Measurements from ENCODE around the gene SLC49A3. TPM values are rescaled to one million over a fixed set of nuclear protein-coding genes. Genes with fewer than 3 reads are reported as not detected.

The SLC49A3 gene
- total and polyA plus RNA-seq, 2 of the 13 experiments (the other 11 are each of a cell fraction or from before 2014, with no cell fraction given) = 0.07 to 0.17 TPM

DNA sequence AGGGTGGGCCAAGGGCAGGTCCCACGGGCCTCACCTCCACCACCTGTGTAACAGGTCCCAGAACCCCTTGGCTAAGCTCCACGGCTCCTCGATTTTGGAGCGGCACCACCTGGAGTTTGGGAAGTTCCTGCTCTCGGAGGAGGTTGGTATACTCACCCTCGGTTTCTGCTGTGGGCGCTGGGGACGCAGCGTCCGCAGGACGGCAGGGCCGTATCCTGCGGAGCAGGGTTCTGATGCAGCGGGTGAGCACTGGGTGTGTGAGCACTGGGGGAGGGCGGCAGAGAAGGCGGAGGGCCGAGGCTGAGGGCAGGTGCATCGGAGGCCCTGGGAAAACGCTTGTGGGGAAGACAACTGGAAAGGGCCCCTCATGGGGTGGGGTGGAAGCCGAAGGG lies 25.9 kb downstream of the SLC49A3 start:
- intact Hi-C loops (cut with micrococcal nuclease; ENCODE audit: unreplicated experiment) (no loop called here), in situ Hi-C loops (cut with HindIII; ENCODE audit: extremely low pct_ligation_motif_present, low pct_unique_long_range_greater_than_20kb) (no loop called here)
- Histone ChIP-seq H3K27ac (ENCODE audit: extremely low read length, insufficient read depth, low read length) (no peak overlapping the region), H4K20me1 (ENCODE audit: insufficient read depth, low read length) (no peaks in the 10 kb centered on the region), H3K36me3 (replicated peaks in 1 of 2; ENCODE audit: control insufficient read depth in 1 of 2, insufficient read depth in 2 of 2, low read length in 2 of 2) (no peaks in the 10 kb centered on the region), H3K79me2 (ENCODE audit: insufficient read depth, low read length) (no peaks in the 10 kb centered on the region), H3K4me2 (ENCODE audit: low read depth, low read length) (peak overlapping the region; percentile 69), H3K4me1 (ENCODE audit: insufficient read depth, low read length) (peaks cover 46% of the 10 kb centered on the region), H2AFZ (ENCODE audit: low read length) (no peak overlapping the region), H3K9ac (ENCODE audit: insufficient read depth, low read depth, low read length) (0 out of 2 replicates have a peak overlapping the region, but pooled peaks have one; percentile 25), H3K4me3 (replicated peaks in 1 of 3; ENCODE audit: insufficient read depth in 1 of 3, low read depth in 2 of 3, low read length in 3 of 3) (peak overlapping the region in 2 of 3 experiments; percentile 50 to 63; a peak in 3 of 6 replicates), H3K27me3 (ENCODE audit: control insufficient read depth in 1 of 2, insufficient read depth in 2 of 2, low read length in 2 of 2) (peaks cover 3 to 33% of the 10 kb centered on the region in 2 experiments; a peak in 4 of 5 replicates), H3K9me3 (ENCODE audit: low read length) (no peaks in the 10 kb centered on the region)
- TF ChIP-seq ZNF713 (CRISPR knock-in tag; IDR thresholded peaks at IDR 0.05) (no peak), CTCF (CRISPR knock-in tag; IDR thresholded peaks at IDR 0.05) (no peak)
- TF ChIP-seq, protein P1, sequence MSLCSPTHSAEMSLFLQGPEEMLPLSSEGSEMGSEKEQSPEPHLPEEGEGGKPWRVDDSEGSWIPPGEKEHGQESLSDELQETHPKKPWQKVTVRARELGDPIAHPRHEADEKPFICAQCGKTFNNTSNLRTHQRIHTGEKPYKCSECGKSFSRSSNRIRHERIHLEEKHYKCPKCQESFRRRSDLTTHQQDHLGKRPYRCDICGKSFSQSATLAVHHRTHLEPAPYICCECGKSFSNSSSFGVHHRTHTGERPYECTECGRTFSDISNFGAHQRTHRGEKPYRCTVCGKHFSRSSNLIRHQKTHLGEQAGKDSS (CRISPR knock-in tag; IDR thresholded peaks at IDR 0.05; ENCODE audit: borderline replicate concordance, low read depth) = 0 out of 2 replicates have a peak, but pooled peaks have one; percentile 18
- ChIA-PET CTCF (ENCODE audit: low intra/inter-chr PET ratio, low total read pairs) (no interaction called here), POLR2A (no interaction called here)
- BruUV-seq (replicated peaks) = no TSS peak
- FAIRE-seq = no peak
- DNase-seq (ENCODE audit: low spot score) = no peak
- WGBS (ENCODE audit: low lambda C conversion rate) = 71% methylated on average over 15 of the region's 20 CpGs
- ATAC-seq = no peak
